HL-60 (cell line): Measurements from ENCODE around the gene CYTH1.

Source experiments
- DNase-seq, 2 experiments: peaks; one replicate each; pipeline ENCODE4 v3.0.0-alpha.2; 2010 to 2020; ENCODE audit warnings: low read depth in 1 of 2, low spot score in 1 of 2
- H3K27ac ChIP-seq: fragments of 250-450 bp; sonication (Bioruptor Pico); replicated peaks from 2 replicates; pipeline ENCODE4 v1.5.1; 2020; ENCODE audit warnings: mild to moderate bottlenecking, moderate library complexity
- H3K27me3 ChIP-seq: fragments of 250-450 bp; sonication (Bioruptor Pico); 2 replicates; pipeline ENCODE4 v1.5.1; 2021; ENCODE audit warnings: mild to moderate bottlenecking, moderate library complexity; ENCODE audit not compliant: insufficient read depth, poor library complexity, severe bottlenecking
- H3K4me3 ChIP-seq: replicated peaks from 2 replicates; pipeline ENCODE4 v1.5.1; 2011; ENCODE audit warnings: mild to moderate bottlenecking, control low read depth, low read length; ENCODE audit not compliant: insufficient read depth
- CTCF ChIP-seq: IDR thresholded peaks from one replicate; pipeline ENCODE4 v1.5.1; 2011; ENCODE audit warnings: low read length, control low read depth, inconsistent platforms; ENCODE audit not compliant: insufficient read depth
- GABPA ChIP-seq: IDR thresholded peaks from 2 replicates; pipeline ENCODE4 v1.6.1; 2012; ENCODE audit warnings: low read depth
- POLR2AphosphoS5 ChIP-seq: IDR thresholded peaks from 2 replicates; pipeline ENCODE4 v1.6.1; 2012; ENCODE audit warnings: low read depth
- REST ChIP-seq: IDR thresholded peaks from 2 replicates; pipeline ENCODE4 v1.6.1; 2012; ENCODE audit warnings: low read depth; ENCODE audit not compliant: insufficient replicate concordance
- SPI1 ChIP-seq: IDR thresholded peaks from 2 replicates; pipeline ENCODE4 v1.6.1; 2012; ENCODE audit warnings: low read depth, mild to moderate bottlenecking, borderline replicate concordance

CYTH1 gene

GRCh38 chr17:78697122-78697521 is 85.0 kb downstream of the CYTH1 start:
- no peak for DNase-seq
- Histone ChIP-seq H3K4me3 (no peak overlapping the region), H3K27me3 (no peaks in the 10 kb centered on the region), H3K27ac (no peak overlapping the region)
- no peak for TF ChIP-seq REST
- no peak for TF ChIP-seq GABPA
- TF ChIP-seq CTCF, result no peak
- no peak for TF ChIP-seq POLR2AphosphoS5
- no peak for TF ChIP-seq SPI1

GRCh38 chr17:78696016-78696982 is 85.8 kb downstream of the CYTH1 start:
- no peaks in the 10 kb centered on the region for H3K27me3 ChIP-seq
- H3K4me3 ChIP-seq, result no peak overlapping the region
- no peak for DNase-seq
- H3K27ac ChIP-seq, result no peak overlapping the region
- TF ChIP-seq CTCF (no peak), REST (no peak), SPI1 (no peak), POLR2AphosphoS5 (no peak), GABPA (no peak)

GRCh38 chr17:78694805-78695531 is 87.1 kb downstream of the CYTH1 start:
- Histone ChIP-seq H3K27ac (no peak overlapping the region), H3K4me3 (no peak overlapping the region), H3K27me3 (no peaks in the 10 kb centered on the region)
- no peak for DNase-seq
- no peak for TF ChIP-seq GABPA
- TF ChIP-seq SPI1, result no peak
- TF ChIP-seq POLR2AphosphoS5, result no peak
- TF ChIP-seq CTCF, result no peak
- no peak for TF ChIP-seq REST
